Measurements from ENCODE around the gene BNC2.
"Not testable (repeated sequence)": the region's sequence is repeated elsewhere in the genome, so short reads cannot be mapped to it uniquely, and the experiment has no call there.

The BNC2 gene

GRCh38 chr9:16912197-16912596 is 41.7 kb upstream of the BNC2 start:
- Histone ChIP-seq H3K4me1 (ENCODE audit: insufficient read depth, low read length, poor library complexity, severe bottlenecking) (no peaks in the 10 kb centered on the region), H4K20me1 (ENCODE audit: insufficient read depth, low read length, poor library complexity, severe bottlenecking) (no peaks in the 10 kb centered on the region), H3K4me3 (ENCODE audit: low read length, poor library complexity, severe bottlenecking) (no peak overlapping the region), H3K9ac (ENCODE audit: low read depth, low read length, poor library complexity, severe bottlenecking) (no peak overlapping the region), H3K27me3 (ENCODE audit: insufficient read depth, low read length, poor library complexity, severe bottlenecking) (no peaks in the 10 kb centered on the region), H3K36me3 (ENCODE audit: insufficient read depth, low read length) (no peaks in the 10 kb centered on the region), H3F3A (ENCODE audit: low read depth) (no peaks in the 10 kb centered on the region), H3K4me2 (ENCODE audit: low read depth, low read length, poor library complexity, severe bottlenecking) (no peak overlapping the region), H3K9me2 (replicated peaks; ENCODE audit: low read depth, low read length) (no peaks in the 10 kb centered on the region), H3K79me2 (ENCODE audit: insufficient read depth, low read length) (no peaks in the 10 kb centered on the region), H3K9me3 (ENCODE audit: insufficient read depth, low read depth, low read length) (no peaks in the 10 kb centered on the region), H2AFZ (ENCODE audit: low read length) (no peak overlapping the region; the same call in 1 of the 2 replicates)
- TF ChIP-seq EZH2phosphoT487 (IDR thresholded peaks at IDR 0.05; ENCODE audit: borderline replicate concordance) (no peak), CTCF (conservative IDR thresholded peaks at IDR 0.05; ENCODE audit: low read length) (no peak)

GRCh38 chr9:16908206-16908605 is 37.7 kb upstream of the BNC2 start:
- H3F3A ChIP-seq (ENCODE audit: low read depth); H3K36me3 ChIP-seq (ENCODE audit: insufficient read depth, low read length); H4K20me1 ChIP-seq (ENCODE audit: insufficient read depth, low read length, poor library complexity, severe bottlenecking); H3K9ac ChIP-seq (ENCODE audit: low read depth, low read length, poor library complexity, severe bottlenecking); H3K9me3 ChIP-seq (ENCODE audit: insufficient read depth, low read depth, low read length); H3K27me3 ChIP-seq (ENCODE audit: insufficient read depth, low read length, poor library complexity, severe bottlenecking); H3K4me1 ChIP-seq (ENCODE audit: insufficient read depth, low read length, poor library complexity, severe bottlenecking); H3K4me3 ChIP-seq (ENCODE audit: low read length, poor library complexity, severe bottlenecking); H3K79me2 ChIP-seq (ENCODE audit: insufficient read depth, low read length); H3K4me2 ChIP-seq (ENCODE audit: low read depth, low read length, poor library complexity, severe bottlenecking); H3K9me2 ChIP-seq (replicated peaks; ENCODE audit: low read depth, low read length); H2AFZ ChIP-seq (ENCODE audit: low read length): not testable (repeated sequence)

- Histone ChIP-seq H3K4me1 (ENCODE audit: insufficient read depth, low read length, poor library complexity, severe bottlenecking) (peaks cover 5% of the 10 kb centered on the region), H3K4me3 (ENCODE audit: low read length, poor library complexity, severe bottlenecking) (no peak overlapping the region), H3K9me3 (ENCODE audit: insufficient read depth, low read depth, low read length) (no peaks in the 10 kb centered on the region), H3K4me2 (ENCODE audit: low read depth, low read length, poor library complexity, severe bottlenecking) (no peak overlapping the region), H3F3A (ENCODE audit: low read depth) (no peaks in the 10 kb centered on the region; the same call in 1 of the 2 replicates), H3K9me2 (replicated peaks; ENCODE audit: low read depth, low read length) (no peaks in the 10 kb centered on the region), H3K36me3 (ENCODE audit: insufficient read depth, low read length) (no peaks in the 10 kb centered on the region), H2AFZ (ENCODE audit: low read length) (no peak overlapping the region), H3K9ac (ENCODE audit: low read depth, low read length, poor library complexity, severe bottlenecking) (no peak overlapping the region), H4K20me1 (ENCODE audit: insufficient read depth, low read length, poor library complexity, severe bottlenecking) (no peaks in the 10 kb centered on the region), H3K79me2 (ENCODE audit: insufficient read depth, low read length) (no peaks in the 10 kb centered on the region), H3K27me3 (ENCODE audit: insufficient read depth, low read length, poor library complexity, severe bottlenecking) (no peaks in the 10 kb centered on the region)
- no peak for TF ChIP-seq EZH2phosphoT487 (IDR thresholded peaks at IDR 0.05; ENCODE audit: borderline replicate concordance)
- TF ChIP-seq CTCF (conservative IDR thresholded peaks at IDR 0.05; ENCODE audit: low read length): no peak
These were observed 34.2 kb upstream of the BNC2 start for GRCh38 chr9:16904655-16905054.

DNA sequence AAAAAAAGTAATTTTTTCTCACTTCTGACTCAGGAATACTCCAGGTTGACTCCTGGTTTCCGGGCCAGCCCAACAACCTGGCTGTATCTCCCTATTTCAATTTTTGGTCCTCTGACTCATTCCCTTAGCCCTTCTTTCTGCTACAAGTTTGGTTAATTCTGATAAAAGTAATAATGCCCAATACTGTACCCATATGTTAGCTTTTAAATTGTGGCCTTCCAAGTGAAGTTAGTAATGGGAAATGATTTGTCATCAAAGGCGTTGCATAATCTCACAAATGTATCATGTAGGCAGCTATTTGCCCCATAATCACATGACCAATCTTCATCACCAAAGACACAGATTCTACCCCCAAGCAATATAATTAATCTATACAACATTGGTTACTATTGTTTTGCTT is 31.1 kb upstream of the BNC2 start:
- H4K20me1 ChIP-seq (ENCODE audit: insufficient read depth, low read length, poor library complexity, severe bottlenecking): no peaks in the 10 kb centered on the region
- H3K9ac ChIP-seq (ENCODE audit: low read depth, low read length, poor library complexity, severe bottlenecking): no peak overlapping the region
- H3K4me1 ChIP-seq (ENCODE audit: insufficient read depth, low read length, poor library complexity, severe bottlenecking): peaks cover 23% of the 10 kb centered on the region
- no peak overlapping the region for H3K4me3 ChIP-seq (ENCODE audit: low read length, poor library complexity, severe bottlenecking)
- H3K4me2 ChIP-seq (ENCODE audit: low read depth, low read length, poor library complexity, severe bottlenecking): no peak overlapping the region
- no peaks in the 10 kb centered on the region for H3K27me3 ChIP-seq (ENCODE audit: insufficient read depth, low read length, poor library complexity, severe bottlenecking)
- no peaks in the 10 kb centered on the region; the same call in 1 of the 2 replicates for H3F3A ChIP-seq (ENCODE audit: low read depth)
- H3K9me2 ChIP-seq (replicated peaks; ENCODE audit: low read depth, low read length): no peaks in the 10 kb centered on the region
- no peak overlapping the region for H2AFZ ChIP-seq (ENCODE audit: low read length)
- no peak for TF ChIP-seq CTCF (conservative IDR thresholded peaks at IDR 0.05; ENCODE audit: low read length)
- no peak for TF ChIP-seq EZH2phosphoT487 (IDR thresholded peaks at IDR 0.05; ENCODE audit: borderline replicate concordance)
- no peaks in the 10 kb centered on the region for H3K79me2 ChIP-seq (ENCODE audit: insufficient read depth, low read length)
- no peaks in the 10 kb centered on the region for H3K36me3 ChIP-seq (ENCODE audit: insufficient read depth, low read length)
- H3K9me3 ChIP-seq (ENCODE audit: insufficient read depth, low read depth, low read length): no peaks in the 10 kb centered on the region; the same call in 1 of the 2 replicates

Data from Loucy (cell line).